ENCODE results near the gene ZNF684. TPM values are rescaled to one million over a fixed set of nuclear protein-coding genes. Genes with fewer than 3 reads are reported as not detected.
"Not testable (repeated sequence)": the region's sequence is repeated elsewhere in the genome, so short reads cannot be mapped to it uniquely, and the experiment has no call there.

ZNF684 gene
- total RNA-seq, 4 donors from 2014 or later = 0.27 to 3.1 (median 1.6) TPM

GRCh38 chr1:40562185-40562584, 30.7 kb downstream of the ZNF684 start:
- TF ChIP-seq POLR2A (IDR thresholded peaks at IDR 0.05) (no peak), CTCF (IDR thresholded peaks at IDR 0.05) (no peak)
- H3K9me3 ChIP-seq = no peaks in the 10 kb centered on the region
- no peak for DNase-seq
- intact Hi-C loops (cut with DNase I) = no loop called here
- no peaks in the 10 kb centered on the region for H3K4me1 ChIP-seq
- no peak overlapping the region for H3K4me3 ChIP-seq
- H3K36me3 ChIP-seq = no peaks in the 10 kb centered on the region
- no peak overlapping the region for H3K27ac ChIP-seq
- WGBS, 2 donors = 76 to 81% methylated on average over 2 of the region's 2 CpGs
- no peaks in the 10 kb centered on the region for H3K27me3 ChIP-seq

GRCh38 chr1:40563266-40563665, 31.8 kb downstream of the ZNF684 start:
- Histone ChIP-seq H3K27ac (no peak overlapping the region), H3K36me3 (no peaks in the 10 kb centered on the region), H3K4me1 (no peaks in the 10 kb centered on the region), H3K9me3 (no peaks in the 10 kb centered on the region), H3K4me3 (no peak overlapping the region), H3K27me3 (no peaks in the 10 kb centered on the region)
- 80 to 89% methylated on average over 4 of the region's 4 CpGs for WGBS, 2 donors
- intact Hi-C loops (cut with DNase I) = no loop called here
- no peak for TF ChIP-seq CTCF (IDR thresholded peaks at IDR 0.05)
- no peak for TF ChIP-seq POLR2A (IDR thresholded peaks at IDR 0.05)
- no peak for DNase-seq

GRCh38 chr1:40564506-40564905, 33.1 kb downstream of the ZNF684 start:
- H3K27me3 ChIP-seq = no peaks in the 10 kb centered on the region
- 69 to 87% methylated on average over 3 of the region's 3 CpGs for WGBS, 2 donors
- H3K27ac ChIP-seq = no peak overlapping the region
- no peaks in the 10 kb centered on the region for H3K4me1 ChIP-seq
- H3K9me3 ChIP-seq = no peaks in the 10 kb centered on the region
- no peak for DNase-seq
- intact Hi-C loops (cut with DNase I) = no loop called here
- TF ChIP-seq POLR2A (IDR thresholded peaks at IDR 0.05) (no peak), CTCF (IDR thresholded peaks at IDR 0.05) (no peak)
- no peaks in the 10 kb centered on the region for H3K36me3 ChIP-seq
- no peak overlapping the region for H3K4me3 ChIP-seq

GRCh38 chr1:40564913-40565312, 33.5 kb downstream of the ZNF684 start:
- no peaks in the 10 kb centered on the region for H3K27me3 ChIP-seq
- TF ChIP-seq CTCF (IDR thresholded peaks at IDR 0.05) (no peak), POLR2A (IDR thresholded peaks at IDR 0.05) (no peak)
- 78 to 86% methylated on average over 3 of the region's 3 CpGs for WGBS, 2 donors
- H3K9me3 ChIP-seq = no peaks in the 10 kb centered on the region
- intact Hi-C loops (cut with DNase I) = no loop called here
- no peak overlapping the region for H3K4me3 ChIP-seq
- no peak overlapping the region for H3K27ac ChIP-seq
- no peak for DNase-seq
- H3K36me3 ChIP-seq = no peaks in the 10 kb centered on the region
- no peaks in the 10 kb centered on the region for H3K4me1 ChIP-seq

GRCh38 chr1:40567825-40568224, 36.4 kb downstream of the ZNF684 start:
- 76 to 86% methylated on average over 1 of the region's 1 CpG for WGBS, 2 donors
- H3K27ac ChIP-seq = no peak overlapping the region
- no peaks in the 10 kb centered on the region for H3K27me3 ChIP-seq
- no peaks in the 10 kb centered on the region for H3K9me3 ChIP-seq
- no peaks in the 10 kb centered on the region for H3K36me3 ChIP-seq
- no peak for TF ChIP-seq CTCF (IDR thresholded peaks at IDR 0.05)
- no peak for TF ChIP-seq POLR2A (IDR thresholded peaks at IDR 0.05)
- intact Hi-C loops (cut with DNase I) = no loop called here
- H3K4me3 ChIP-seq = no peak overlapping the region
- H3K4me1 ChIP-seq = no peaks in the 10 kb centered on the region
- no peak for DNase-seq

GRCh38 chr1:40574805-40575204, 43.4 kb downstream of the ZNF684 start:
- intact Hi-C loops (cut with DNase I); H3K4me1 ChIP-seq; DNase-seq; H3K4me3 ChIP-seq; H3K27ac ChIP-seq; H3K27me3 ChIP-seq; H3K36me3 ChIP-seq; H3K9me3 ChIP-seq: not testable (repeated sequence)
- 54 to 58% methylated on average over 3 of the region's 3 CpGs for WGBS, 2 donors
